ENCODE measurements around the gene KRT1. TPM values are rescaled to one million over a fixed set of nuclear protein-coding genes. Genes with fewer than 3 reads are reported as not detected.
"Not testable (repeated sequence)": the region's sequence is repeated elsewhere in the genome, so short reads cannot be mapped to it uniquely, and the experiment has no call there.

The KRT1 gene
- total RNA-seq, 3 donors from 2014 or later: not detected

GRCh38 chr12:52670961-52671360, 9.2 kb downstream of the KRT1 start:
- Histone ChIP-seq H3K27ac (no peak overlapping the region), H3K9me3 (no peaks in the 10 kb centered on the region), H3K4me3 (no peak overlapping the region), H3K27me3 (no peaks in the 10 kb centered on the region), H3K36me3 (no peaks in the 10 kb centered on the region), H3K4me1 (no peaks in the 10 kb centered on the region)
- intact Hi-C loops (cut with DNase I; ENCODE audit: low total_unique reads): no loop called here
- TF ChIP-seq CTCF (IDR thresholded peaks at IDR 0.05) (no peak), POLR2AphosphoS5 (IDR thresholded peaks at IDR 0.05) (no peak), POLR2A (IDR thresholded peaks at IDR 0.05) (no peak)
- DNase-seq (ENCODE audit: low spot score in 2 of 2): no peak

- Histone ChIP-seq H3K27ac (no peak overlapping the region), H3K4me3 (no peak overlapping the region), H3K36me3 (no peaks in the 10 kb centered on the region), H3K9me3 (no peaks in the 10 kb centered on the region), H3K27me3 (no peaks in the 10 kb centered on the region), H3K4me1 (no peaks in the 10 kb centered on the region)
- intact Hi-C loops (cut with DNase I; ENCODE audit: low total_unique reads): no loop called here
- no peak for DNase-seq (ENCODE audit: low spot score in 2 of 2)
- TF ChIP-seq POLR2AphosphoS5 (IDR thresholded peaks at IDR 0.05): no peak
- TF ChIP-seq POLR2A (IDR thresholded peaks at IDR 0.05): no peak
- no peak for TF ChIP-seq CTCF (IDR thresholded peaks at IDR 0.05)
Measured at GRCh38 chr12:52670506-52670905, 9.7 kb downstream of the KRT1 start.

GRCh38 chr12:52669941-52670340, 10.3 kb downstream of the KRT1 start:
- DNase-seq (ENCODE audit: low spot score in 2 of 2); H3K27ac ChIP-seq; intact Hi-C loops (cut with DNase I; ENCODE audit: low total_unique reads); H3K27me3 ChIP-seq; H3K4me3 ChIP-seq; H3K9me3 ChIP-seq; H3K36me3 ChIP-seq; H3K4me1 ChIP-seq: not testable (repeated sequence)

- Histone ChIP-seq H3K4me3 (no peak overlapping the region), H3K4me1 (no peaks in the 10 kb centered on the region), H3K9me3 (no peaks in the 10 kb centered on the region), H3K27me3 (no peaks in the 10 kb centered on the region), H3K27ac (no peak overlapping the region), H3K36me3 (no peaks in the 10 kb centered on the region)
- DNase-seq (ENCODE audit: low spot score in 2 of 2): no peak
- intact Hi-C loops (cut with DNase I; ENCODE audit: low total_unique reads): no loop called here
- TF ChIP-seq POLR2A (IDR thresholded peaks at IDR 0.05): no peak
- TF ChIP-seq CTCF (IDR thresholded peaks at IDR 0.05): no peak
- TF ChIP-seq POLR2AphosphoS5 (IDR thresholded peaks at IDR 0.05): no peak
Measured at GRCh38 chr12:52669426-52669825, 10.8 kb downstream of the KRT1 start.

GRCh38 chr12:52667931-52668330, 12.3 kb downstream of the KRT1 start:
- intact Hi-C loops (cut with DNase I; ENCODE audit: low total_unique reads): no loop called here
- H3K27me3 ChIP-seq: no peaks in the 10 kb centered on the region
- H3K4me1 ChIP-seq: no peaks in the 10 kb centered on the region
- TF ChIP-seq POLR2AphosphoS5 (IDR thresholded peaks at IDR 0.05) (no peak), POLR2A (IDR thresholded peaks at IDR 0.05) (no peak), CTCF (IDR thresholded peaks at IDR 0.05) (no peak)
- H3K9me3 ChIP-seq: no peaks in the 10 kb centered on the region
- no peaks in the 10 kb centered on the region for H3K36me3 ChIP-seq
- DNase-seq (ENCODE audit: low spot score in 2 of 2): no peak
- no peak overlapping the region for H3K4me3 ChIP-seq
- no peak overlapping the region for H3K27ac ChIP-seq

- Histone ChIP-seq H3K4me1 (no peaks in the 10 kb centered on the region), H3K36me3 (no peaks in the 10 kb centered on the region), H3K27me3 (no peaks in the 10 kb centered on the region), H3K4me3 (no peak overlapping the region), H3K27ac (no peak overlapping the region), H3K9me3 (no peaks in the 10 kb centered on the region)
- intact Hi-C loops (cut with DNase I; ENCODE audit: low total_unique reads): no loop called here
- TF ChIP-seq CTCF (IDR thresholded peaks at IDR 0.05) (no peak), POLR2A (IDR thresholded peaks at IDR 0.05) (no peak), POLR2AphosphoS5 (IDR thresholded peaks at IDR 0.05) (no peak)
- no peak for DNase-seq (ENCODE audit: low spot score in 2 of 2)
Measured at GRCh38 chr12:52667509-52667908, 12.7 kb downstream of the KRT1 start.
